GM06990 (cell line): ENCODE measurements around the gene HOXB1.

ENCODE experiments used
- DNase-seq: peaks from one replicate; pipeline ENCODE4 v3.0.0-alpha.2; 2011; ENCODE audit not compliant: insufficient read length; ENCODE audit errors: extremely low read depth
- H3K27me3 ChIP-seq: replicated peaks from 2 replicates; pipeline ENCODE4 v1.6.0; 2011; ENCODE audit warnings: low read length; ENCODE audit not compliant: control insufficient read depth, insufficient read depth
- H3K36me3 ChIP-seq: 2 replicates; pipeline ENCODE4 v1.5.1; 2011; ENCODE audit warnings: low read length; ENCODE audit not compliant: control insufficient read depth, insufficient read depth
- H3K4me3 ChIP-seq: replicated peaks from 2 replicates; pipeline ENCODE4 v1.5.1; 2011; ENCODE audit warnings: low read depth, mild to moderate bottlenecking, control low read depth, low read length
- TF ChIP-seq, protein P1 (sequence below): IDR thresholded peaks from 2 replicates; pipeline ENCODE4 v1.5.1; 2011; ENCODE audit warnings: low read length, control low read depth, mild to moderate bottlenecking, inconsistent platforms; ENCODE audit not compliant: insufficient read depth, poor library complexity, severe bottlenecking

Gene HOXB1

DNA sequence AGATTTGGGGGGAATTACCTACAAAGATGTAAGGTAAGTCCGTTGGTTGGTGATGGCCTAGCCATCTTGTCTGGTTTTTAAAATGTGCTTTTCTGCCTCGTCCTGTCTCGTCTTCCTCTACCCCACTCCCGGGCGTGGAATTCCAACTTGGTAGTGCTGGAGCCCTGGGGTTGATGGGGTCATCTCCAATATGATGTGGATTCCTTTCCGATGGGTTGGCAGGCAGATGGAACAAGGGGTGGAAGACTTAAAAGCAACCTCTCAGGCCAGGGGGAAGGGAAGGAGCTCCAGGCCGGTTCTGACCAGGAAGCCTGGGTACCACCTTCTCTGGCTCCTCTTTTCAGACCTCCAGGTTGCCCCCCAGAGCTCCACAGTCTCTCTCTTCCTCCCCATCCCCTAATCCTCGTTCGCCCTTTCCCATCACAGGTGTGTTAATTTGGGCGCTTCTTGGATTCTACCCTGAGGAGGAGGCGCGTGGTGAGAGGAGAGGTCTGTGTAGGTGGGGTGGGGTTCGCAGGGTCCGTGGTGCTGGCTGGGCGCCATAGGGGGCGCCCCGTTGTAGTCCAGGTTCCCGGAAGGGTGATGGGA lies 19.2 kb upstream of the HOXB1 start:
- no peak for DNase-seq
- TF ChIP-seq, protein P1, sequence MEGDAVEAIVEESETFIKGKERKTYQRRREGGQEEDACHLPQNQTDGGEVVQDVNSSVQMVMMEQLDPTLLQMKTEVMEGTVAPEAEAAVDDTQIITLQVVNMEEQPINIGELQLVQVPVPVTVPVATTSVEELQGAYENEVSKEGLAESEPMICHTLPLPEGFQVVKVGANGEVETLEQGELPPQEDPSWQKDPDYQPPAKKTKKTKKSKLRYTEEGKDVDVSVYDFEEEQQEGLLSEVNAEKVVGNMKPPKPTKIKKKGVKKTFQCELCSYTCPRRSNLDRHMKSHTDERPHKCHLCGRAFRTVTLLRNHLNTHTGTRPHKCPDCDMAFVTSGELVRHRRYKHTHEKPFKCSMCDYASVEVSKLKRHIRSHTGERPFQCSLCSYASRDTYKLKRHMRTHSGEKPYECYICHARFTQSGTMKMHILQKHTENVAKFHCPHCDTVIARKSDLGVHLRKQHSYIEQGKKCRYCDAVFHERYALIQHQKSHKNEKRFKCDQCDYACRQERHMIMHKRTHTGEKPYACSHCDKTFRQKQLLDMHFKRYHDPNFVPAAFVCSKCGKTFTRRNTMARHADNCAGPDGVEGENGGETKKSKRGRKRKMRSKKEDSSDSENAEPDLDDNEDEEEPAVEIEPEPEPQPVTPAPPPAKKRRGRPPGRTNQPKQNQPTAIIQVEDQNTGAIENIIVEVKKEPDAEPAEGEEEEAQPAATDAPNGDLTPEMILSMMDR, result no peak
- H3K36me3 ChIP-seq, result no peaks in the 10 kb centered on the region
- no peak overlapping the region for H3K4me3 ChIP-seq
- no peaks in the 10 kb centered on the region for H3K27me3 ChIP-seq

DNA sequence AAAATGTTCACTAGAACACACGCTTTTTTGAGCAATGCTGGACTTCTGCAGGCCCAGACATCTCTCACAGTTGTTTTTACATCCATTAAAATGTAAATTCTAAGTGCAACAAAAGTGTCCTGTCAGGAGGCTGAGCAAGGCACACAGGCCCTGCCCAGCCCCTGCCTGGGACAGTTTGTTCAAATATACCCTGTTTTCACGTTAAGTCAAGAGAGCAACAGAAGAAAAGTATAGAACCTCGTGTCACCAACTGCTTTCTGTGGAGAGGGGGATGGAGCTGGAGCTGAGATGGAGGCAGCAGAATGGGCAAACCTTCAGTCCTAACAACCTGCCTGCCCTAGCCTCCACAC lies 18.4 kb upstream of the HOXB1 start:
- Histone ChIP-seq H3K4me3 (no peak overlapping the region), H3K27me3 (no peaks in the 10 kb centered on the region), H3K36me3 (no peaks in the 10 kb centered on the region)
- no peak for DNase-seq
- TF ChIP-seq, protein P1, result no peak

DNA sequence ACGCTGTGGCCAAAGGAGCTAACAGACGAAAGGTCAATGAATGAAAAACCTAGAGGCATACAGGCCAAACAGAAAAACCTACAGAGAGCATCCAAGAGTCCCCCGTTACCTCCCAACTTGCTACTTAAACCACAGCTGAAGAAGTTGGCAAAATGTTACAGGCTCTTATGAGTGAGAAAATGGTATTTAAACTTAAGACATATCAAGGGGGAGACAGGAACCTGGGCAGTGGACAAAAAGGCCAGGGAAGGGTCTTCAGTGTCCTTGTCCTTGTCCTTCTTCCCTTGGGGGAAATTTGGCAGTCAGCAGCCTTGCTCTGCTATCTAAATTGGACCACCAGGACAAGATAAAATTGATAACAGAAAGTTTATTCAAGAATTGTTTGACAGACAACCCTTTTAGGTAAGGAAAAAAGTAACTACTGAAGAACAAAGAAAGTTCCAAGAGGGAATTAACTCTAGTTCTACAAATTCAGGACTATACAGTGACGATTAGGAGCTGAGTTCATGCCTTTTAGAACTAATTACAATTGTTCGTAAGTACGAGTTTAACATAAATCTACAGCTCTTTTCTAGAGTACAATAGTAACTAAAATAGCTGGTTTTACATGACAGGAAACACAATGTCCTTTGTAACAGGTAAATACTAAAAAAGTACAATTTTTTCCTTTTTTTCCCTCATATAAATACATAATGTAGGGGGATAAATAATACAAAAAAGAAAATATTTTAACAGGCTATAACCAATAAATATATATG lies 17.9 kb upstream of the HOXB1 start:
- DNase-seq, result no peak
- Histone ChIP-seq H3K4me3 (no peak overlapping the region), H3K27me3 (no peaks in the 10 kb centered on the region), H3K36me3 (no peaks in the 10 kb centered on the region)
- TF ChIP-seq, protein P1, result no peak

DNA sequence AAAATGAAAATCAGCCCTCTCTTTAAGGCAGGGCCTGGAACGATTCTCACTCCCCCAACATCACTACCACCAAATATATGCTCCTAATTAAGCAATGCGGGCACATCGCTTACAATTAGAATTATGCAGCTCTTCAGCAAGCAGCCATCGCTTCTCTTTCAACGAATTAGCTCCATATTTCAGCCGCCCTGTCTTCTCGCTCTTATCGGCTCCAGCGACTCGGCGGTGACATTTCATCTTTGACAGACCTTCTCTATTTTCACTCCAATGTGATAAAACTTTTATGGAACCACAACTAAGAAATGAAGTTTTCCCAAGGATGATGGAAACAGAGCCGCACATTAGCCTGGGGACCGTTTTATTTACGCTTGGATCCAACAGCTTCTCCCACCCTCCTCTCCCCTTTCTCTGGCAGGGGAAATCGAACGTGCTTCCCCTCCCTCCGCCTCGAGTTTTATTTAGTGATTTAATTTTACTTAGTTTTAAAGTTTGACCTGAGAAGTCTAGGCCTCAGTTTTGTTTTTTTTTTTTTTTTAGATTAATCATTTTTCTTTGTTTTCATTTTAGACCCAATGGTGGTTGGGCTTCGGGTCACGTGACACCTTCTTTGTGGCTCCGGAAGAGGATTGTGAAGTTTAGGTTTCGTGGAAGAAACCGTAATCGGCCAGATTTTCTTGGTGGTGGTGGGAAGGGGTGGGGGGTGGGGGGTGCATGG lies 17.2 kb upstream of the HOXB1 start:
- Histone ChIP-seq H3K4me3 (no peak overlapping the region), H3K27me3 (no peaks in the 10 kb centered on the region), H3K36me3 (no peaks in the 10 kb centered on the region)
- DNase-seq, result no peak
- TF ChIP-seq, protein P1, result no peak

DNA sequence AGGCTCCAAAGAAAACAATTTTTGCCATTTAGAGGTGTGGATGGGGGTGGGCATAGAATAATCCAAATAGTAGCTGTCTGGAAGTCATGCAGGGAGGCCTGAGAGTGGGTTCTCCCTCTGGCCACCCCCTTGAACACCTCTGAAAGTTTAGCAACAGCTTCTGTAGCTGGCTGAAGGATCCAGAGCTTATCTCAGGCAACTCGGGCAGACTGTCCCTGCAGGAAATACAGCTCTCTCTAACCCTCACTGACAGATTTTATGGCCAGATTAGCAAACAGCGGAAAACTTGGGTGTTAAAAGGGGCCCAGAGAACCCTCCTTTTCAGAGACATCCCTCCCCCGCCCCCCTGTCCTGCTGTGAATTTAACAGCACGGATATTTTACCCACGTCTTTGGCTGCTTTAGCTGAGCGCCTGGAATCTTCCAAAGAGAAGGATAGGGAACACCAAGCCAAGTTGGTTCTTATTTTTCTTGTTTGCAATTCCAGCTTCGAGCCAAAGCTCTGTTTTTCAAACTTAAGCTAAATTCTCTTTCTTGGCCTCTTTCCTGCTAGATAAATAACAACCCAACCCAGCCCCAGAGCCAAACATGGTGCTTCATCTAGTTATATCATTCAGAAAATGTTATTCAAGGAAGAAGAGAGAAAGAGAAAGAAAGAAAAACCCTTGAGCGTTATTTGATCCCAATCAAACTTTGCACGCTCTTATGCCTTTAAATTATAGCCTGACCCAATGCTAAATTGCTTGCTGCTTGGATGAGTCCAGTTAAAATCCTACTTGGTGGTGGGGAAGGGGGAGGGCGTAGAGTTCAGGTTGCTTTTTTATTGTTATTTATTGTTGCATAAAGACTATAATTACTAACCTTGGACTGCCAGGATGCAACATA lies 16.4 kb upstream of the HOXB1 start:
- Histone ChIP-seq H3K4me3 (no peak overlapping the region), H3K36me3 (no peaks in the 10 kb centered on the region), H3K27me3 (no peaks in the 10 kb centered on the region)
- TF ChIP-seq, protein P1, result no peak
- no peak for DNase-seq
